A549 (cell line): ENCODE data around the gene RHEBL1. TPM values are rescaled to one million over a fixed set of nuclear protein-coding genes. Genes with fewer than 3 reads are reported as not detected.

Experiments
- ATAC-seq, 2 experiments: fragments of 200-7000 bp in 1 of 2; fragments of >200 bp in 1 of 2; cut with Nextera tagmentation in 1 of 2; cut with Tn5 transposase in 1 of 2; 3 replicates each; pipeline versions ENCODE4 v1.8.0 to v1.9.1; 2018 to 2020; ENCODE audit warnings: mild to moderate bottlenecking in 1 of 2, moderate library complexity in 1 of 2
- CTCF ChIA-PET: fragments of 300-600 bp; sonication (Branson Sonifier 250); formaldehyde crosslinking; extraction: SDS; loops from one replicate; lab custom pipeline; 2021; ENCODE audit warnings: antibody characterized with exemption, inconsistent platforms; lab: Yijun Ruan, JAX
- POLR2A ChIA-PET: fragments of 350-600 bp; formaldehyde crosslinking; extraction: SDS; loops from one replicate; lab custom pipeline; 2021; ENCODE audit warnings: antibody characterized with exemption, inconsistent platforms; lab: Yijun Ruan, JAX
- DNase-seq, 2 experiments: peaks; one replicate each; pipeline versions ENCODE4 v3.0.0 to v3.0.0-alpha.2; 2011 to 2016; ENCODE audit warnings: low read depth in 1 of 2, low spot score in 1 of 2
- FAIRE-seq: peaks from 2 replicates; lab custom pipeline; 2011; peaks lifted over from hg19 to GRCh38; lab: Jason Lieb, UNC
- H3K27ac ChIP-seq, 2 experiments: fragments of >200 bp; sonication (Bioruptor Twin); formaldehyde crosslinking; 3 replicates each; pipeline ENCODE4 v1.5.1; 2016 to 2017
- H3K4me1 ChIP-seq: fragments of >200 bp; sonication (Bioruptor Twin); formaldehyde crosslinking; 3 replicates; pipeline ENCODE4 v1.6.1; 2016
- H3K4me2 ChIP-seq: fragments of >200 bp; sonication (Bioruptor Twin); formaldehyde crosslinking; 3 replicates; pipeline ENCODE4 v1.6.1; 2016
- H3K4me3 ChIP-seq: fragments of >200 bp; sonication (Bioruptor Twin); formaldehyde crosslinking; 3 replicates; pipeline ENCODE4 v1.5.1; 2016
- H3K9me3 ChIP-seq: fragments of >200 bp; sonication (Bioruptor Twin); formaldehyde crosslinking; 3 replicates; pipeline ENCODE4 v1.6.1; 2016
- ATOH8 ChIP-seq: fragments of 250-450 bp; sonication (Bioruptor Pico); IDR thresholded peaks from 2 replicates; pipeline ENCODE4 v1.5.0; 2020; ENCODE audit warnings: low read depth, mild to moderate bottlenecking, moderate library complexity
- EHF ChIP-seq: fragments of 250-450 bp; sonication (Bioruptor Pico); IDR thresholded peaks from 2 replicates; pipeline ENCODE4 v1.5.0; 2020; ENCODE audit warnings: mild to moderate bottlenecking
- FOXS1 ChIP-seq: fragments of 250-450 bp; sonication (Bioruptor Pico); IDR thresholded peaks from 2 replicates; pipeline ENCODE4 v1.5.0; 2020; ENCODE audit warnings: mild to moderate bottlenecking, moderate library complexity
- HOXA7 ChIP-seq: fragments of 250-450 bp; sonication (Bioruptor Pico); IDR thresholded peaks from 2 replicates; pipeline ENCODE4 v1.5.0; 2020; ENCODE audit warnings: mild to moderate bottlenecking, moderate library complexity
- JUN ChIP-seq, 2 experiments: fragments of >200 bp; sonication (Bioruptor Twin); formaldehyde crosslinking; IDR thresholded peaks; 2 replicates in 1 of 2; 3 replicates in 1 of 2; pipeline ENCODE4 v1.6.1; 2016 to 2017
- KDM1A ChIP-seq: fragments of 200-600 bp; sonication (generic); IDR thresholded peaks from 2 replicates; pipeline ENCODE4 v1.6.1; 2016; ENCODE audit warnings: low read depth, mild to moderate bottlenecking
- MYC ChIP-seq: IDR thresholded peaks from 2 replicates; pipeline ENCODE4 v1.6.1; 2012; ENCODE audit warnings: mild to moderate bottlenecking, inconsistent platforms, low read length, improper control_type of control experiment, borderline replicate concordance
- NPAS2 ChIP-seq: fragments of 250-450 bp; sonication (Bioruptor Pico); IDR thresholded peaks from 2 replicates; pipeline ENCODE4 v1.8.0; 2022; ENCODE audit warnings: mild to moderate bottlenecking, moderate library complexity, borderline replicate concordance
- NR3C1 ChIP-seq: fragments of >200 bp; sonication (Bioruptor Twin); formaldehyde crosslinking; IDR thresholded peaks from 3 replicates; pipeline ENCODE4 v1.6.1; 2017
- PBX3 ChIP-seq: IDR thresholded peaks from 2 replicates; pipeline ENCODE4 v1.6.1; 2012
- RFX5 ChIP-seq: fragments of 450-650 bp; IDR thresholded peaks from 2 replicates; pipeline ENCODE4 v1.7.1; 2014; ENCODE audit warnings: antibody characterized with exemption, mild to moderate bottlenecking, moderate library complexity
- RNF2 ChIP-seq: fragments of 200-600 bp; sonication (generic); IDR thresholded peaks from 2 replicates; pipeline ENCODE4 v1.6.1; 2016; ENCODE audit warnings: low read depth, mild to moderate bottlenecking, antibody characterized with exemption, moderate library complexity, borderline replicate concordance
- WGBS: methylation state at CpG from one replicate; pipeline ENCODE4 v1.1.6; 2017; ENCODE audit errors: missing lambda C conversion rate; 5-methylcytosine and 5-hydroxymethylcytosine counted together
- polyA plus RNA-seq, 4 experiments: library from polyadenylated mRNA; depleted of rRNA in 3 of 4; stranded (reverse); fragments of >200 nt; fragmentation: RNase III in 1 of 4; extraction: RNeasy Plus Mini Kit Qiagen cat#74134 plus additional on column Dnase treatment in 1 of 4; gene quantifications; 2 replicates in 3 of 4; 3 replicates in 1 of 4; pipeline ENCODE4 v1.2.3, GENCODE V29; 2011 to 2017
- TF ChIP-seq, protein P1 (sequence below): fragments of 150-350 bp; IDR thresholded peaks from 2 replicates; pipeline ENCODE4 v1.6.1; 2014; ENCODE audit warnings: low read depth, mild to moderate bottlenecking, low read length
- TF ChIP-seq, protein P2 (sequence below): fragments of 250-450 bp; sonication (Bioruptor Pico); IDR thresholded peaks from 2 replicates; pipeline ENCODE4 v1.5.0; 2021; ENCODE audit warnings: mild to moderate bottlenecking, moderate library complexity, borderline replicate concordance

The RHEBL1 gene
- polyA plus RNA-seq, 2 of the 4 experiments (the other 2 are of a cell fraction), result 2.1 to 4.0 TPM

GRCh38 chr12:49025463-49025862, 44.3 kb downstream of the RHEBL1 start:
- TF ChIP-seq HOXA7 (no peak), NPAS2 (no peak), NR3C1 (no peak), FOXS1 (CRISPR knock-in tag) (no peak), KDM1A (no peak)
- ATAC-seq (no peak), FAIRE-seq (no peak), DNase-seq (no peak)
- Histone ChIP-seq H3K27ac (no peak overlapping the region), H3K4me3 (no peak overlapping the region), H3K4me2 (no peak overlapping the region), H3K4me1 (no peaks in the 10 kb centered on the region; the same call in 2 of the 3 replicates), H3K9me3 (no peaks in the 10 kb centered on the region)
- CTCF ChIA-PET, result interaction anchor here (0.7 to 1.8 kb wide), 4 partner anchors 12 to 86 kb away, joined by 3 to 9 read pairs (median 4); no protein-coding TSS in a partner anchor
- POLR2A ChIA-PET, result no interaction called here
- 88% methylated on average over 4 of the region's 4 CpGs for WGBS

DNA sequence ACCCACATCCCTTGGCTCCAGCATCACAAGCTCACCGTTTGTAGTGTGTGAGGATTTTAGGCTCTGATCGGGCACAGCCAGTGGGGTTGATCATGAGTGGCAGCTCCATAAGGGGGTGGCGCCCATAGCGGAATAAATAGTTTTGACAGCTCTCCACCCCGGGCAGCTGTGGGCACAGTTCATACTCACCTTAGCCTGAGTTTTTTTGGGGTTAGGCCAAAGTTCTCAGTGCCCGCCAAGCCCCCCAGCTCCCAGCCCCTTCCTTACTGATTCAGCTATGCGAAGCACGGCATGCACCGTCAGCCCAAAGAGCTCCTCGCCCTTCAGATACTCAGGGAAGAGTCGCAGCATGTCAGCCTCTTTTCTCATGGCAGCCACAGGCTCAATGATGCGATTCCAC, 45.2 kb downstream of the RHEBL1 start:
- CTCF ChIA-PET, result interaction anchor here (0.7 to 1.8 kb wide), 4 partner anchors 9 to 64 kb away, joined by 3 to 5 read pairs (median 4); no protein-coding TSS in a partner anchor

DNA sequence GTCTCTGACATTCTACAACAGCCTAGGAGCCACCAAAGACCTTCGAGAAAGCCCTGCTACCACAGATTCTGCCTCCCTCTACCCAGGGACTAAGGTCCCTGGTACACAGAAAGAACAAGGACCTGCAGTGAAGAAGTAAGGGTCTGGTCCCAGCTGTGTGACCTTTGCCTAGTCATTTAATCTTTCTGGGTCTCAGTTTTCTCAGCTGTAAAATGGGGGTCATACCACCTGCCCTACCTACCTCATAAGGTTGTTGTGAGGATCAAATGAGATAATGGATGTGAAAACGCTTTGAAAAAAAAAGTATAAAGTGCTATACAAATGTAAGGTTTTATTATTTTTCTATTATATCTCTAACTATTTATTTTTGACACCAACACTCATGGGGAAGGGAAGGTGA, 46.0 kb downstream of the RHEBL1 start:
- TF ChIP-seq, protein P1, sequence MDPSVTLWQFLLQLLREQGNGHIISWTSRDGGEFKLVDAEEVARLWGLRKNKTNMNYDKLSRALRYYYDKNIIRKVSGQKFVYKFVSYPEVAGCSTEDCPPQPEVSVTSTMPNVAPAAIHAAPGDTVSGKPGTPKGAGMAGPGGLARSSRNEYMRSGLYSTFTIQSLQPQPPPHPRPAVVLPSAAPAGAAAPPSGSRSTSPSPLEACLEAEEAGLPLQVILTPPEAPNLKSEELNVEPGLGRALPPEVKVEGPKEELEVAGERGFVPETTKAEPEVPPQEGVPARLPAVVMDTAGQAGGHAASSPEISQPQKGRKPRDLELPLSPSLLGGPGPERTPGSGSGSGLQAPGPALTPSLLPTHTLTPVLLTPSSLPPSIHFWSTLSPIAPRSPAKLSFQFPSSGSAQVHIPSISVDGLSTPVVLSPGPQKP, result no peak
- TF ChIP-seq RFX5, result no peak
- H3K9me3 ChIP-seq, result no peaks in the 10 kb centered on the region
- ATAC-seq (no peak), FAIRE-seq (no peak), DNase-seq (no peak)
- H3K4me2 ChIP-seq, result no peak overlapping the region
- CTCF ChIA-PET, result interaction anchor here (1.0 to 5.2 kb wide), 6 partner anchors 9 to 96 kb away, joined by 3 to 33 read pairs (median 4); no protein-coding TSS in a partner anchor
- WGBS, result 94% methylated on average over 2 of the region's 2 CpGs
- H3K4me1 ChIP-seq, result peaks cover 13% of the 10 kb centered on the region
- no peak overlapping the region for H3K4me3 ChIP-seq
- POLR2A ChIA-PET, result no interaction called here
- no peak overlapping the region for H3K27ac ChIP-seq

More for the DNA sequence above, 45.2 kb downstream of the RHEBL1 start:
- no peak overlapping the region for H3K4me2 ChIP-seq
- no peak overlapping the region for H3K27ac ChIP-seq
- DNase-seq (no peak), ATAC-seq (no peak), FAIRE-seq (no peak)
- TF ChIP-seq EHF (CRISPR knock-in tag), result no peak
- TF ChIP-seq ATOH8 (CRISPR knock-in tag), result no peak
- no peak for TF ChIP-seq JUN (IDR thresholded peaks at IDR 0.05)
- TF ChIP-seq, protein P2, sequence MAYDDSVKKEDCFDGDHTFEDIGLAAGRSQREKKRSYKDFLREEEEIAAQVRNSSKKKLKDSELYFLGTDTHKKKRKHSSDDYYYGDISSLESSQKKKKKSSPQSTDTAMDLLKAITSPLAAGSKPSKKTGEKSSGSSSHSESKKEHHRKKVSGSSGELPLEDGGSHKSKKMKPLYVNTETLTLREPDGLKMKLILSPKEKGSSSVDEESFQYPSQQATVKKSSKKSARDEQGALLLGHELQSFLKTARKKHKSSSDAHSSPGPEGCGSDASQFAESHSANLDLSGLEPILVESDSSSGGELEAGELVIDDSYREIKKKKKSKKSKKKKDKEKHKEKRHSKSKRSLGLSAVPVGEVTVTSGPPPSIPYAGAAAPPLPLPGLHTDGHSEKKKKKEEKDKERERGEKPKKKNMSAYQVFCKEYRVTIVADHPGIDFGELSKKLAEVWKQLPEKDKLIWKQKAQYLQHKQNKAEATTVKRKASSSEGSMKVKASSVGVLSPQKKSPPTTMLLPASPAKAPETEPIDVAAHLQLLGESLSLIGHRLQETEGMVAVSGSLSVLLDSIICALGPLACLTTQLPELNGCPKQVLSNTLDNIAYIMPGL (CRISPR knock-in tag), result no peak
- TF ChIP-seq MYC, result no peak
- no peak for TF ChIP-seq PBX3
- no peak for TF ChIP-seq RNF2
- TF ChIP-seq RFX5, result no peak
- 89% methylated on average over 12 of the region's 12 CpGs for WGBS
- peaks cover 8% of the 10 kb centered on the region for H3K4me1 ChIP-seq
- POLR2A ChIA-PET, result interaction anchor here (0.5 kb wide), 1 partner anchor 172 kb away, joined by 5 read pairs; the partner anchor contains the start of gene DDX23
- H3K9me3 ChIP-seq, result no peaks in the 10 kb centered on the region
- H3K4me3 ChIP-seq, result no peak overlapping the region
